ENCODE data around the gene DAGLA. TPM values are rescaled to one million over a fixed set of nuclear protein-coding genes. Genes with fewer than 3 reads are reported as not detected.
A peak's percentile ranks its signal among the peaks of the same experiment; 100 is the strongest.

The DAGLA gene
- total and polyA plus RNA-seq, 2 of the 13 experiments (the other 11 are each of a cell fraction or from before 2014, with no cell fraction given): 2.6 to 3.9 TPM

DNA sequence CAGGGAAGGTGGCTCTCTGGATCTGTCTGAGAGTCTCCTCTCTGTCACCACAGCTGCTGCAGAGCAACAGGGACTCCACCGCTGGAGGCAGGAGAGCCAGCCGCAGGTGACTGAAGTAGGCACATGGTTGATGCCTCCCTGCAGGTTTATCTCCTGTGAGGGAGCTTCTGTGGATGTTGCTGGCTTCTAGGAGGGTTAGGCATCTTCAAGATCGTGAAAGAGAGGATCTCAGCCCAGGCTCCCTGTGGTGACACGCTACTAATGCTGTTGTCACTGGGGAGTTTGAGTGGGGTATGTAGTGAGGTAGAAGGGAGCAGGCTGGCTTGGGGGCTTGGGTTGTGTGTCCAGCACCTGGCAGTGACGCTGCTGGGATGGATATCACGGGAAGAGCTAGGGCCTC, 34.1 kb downstream of the DAGLA start:
- FAIRE-seq (no peak), ATAC-seq (no peak), DNase-seq (ENCODE audit: low spot score) (no peak)
- CTCF ChIA-PET (ENCODE audit: low intra/inter-chr PET ratio, low total read pairs): no interaction called here
- H3K27ac ChIP-seq (ENCODE audit: extremely low read length, insufficient read depth, low read length): no peak overlapping the region
- intact Hi-C loops (cut with micrococcal nuclease; ENCODE audit: unreplicated experiment): no loop called here
- no peaks in the 10 kb centered on the region for H4K20me1 ChIP-seq (ENCODE audit: insufficient read depth, low read length)
- no TSS peak for BruUV-seq (replicated peaks)
- no peak overlapping the region for H3K4me3 ChIP-seq (replicated peaks in 1 of 3; ENCODE audit: insufficient read depth in 1 of 3, low read depth in 2 of 3, low read length in 3 of 3)
- H3K4me1 ChIP-seq (ENCODE audit: insufficient read depth, low read length): peaks cover 19% of the 10 kb centered on the region
- H2AFZ ChIP-seq (ENCODE audit: low read length): no peak overlapping the region
- WGBS (ENCODE audit: low lambda C conversion rate): 100% methylated on average over 4 of the region's 6 CpGs
- in situ Hi-C loops (cut with HindIII; ENCODE audit: extremely low pct_ligation_motif_present, low pct_unique_long_range_greater_than_20kb): no loop called here
- no peak overlapping the region for H3K9ac ChIP-seq (ENCODE audit: insufficient read depth, low read depth, low read length)
- H3K4me2 ChIP-seq (ENCODE audit: low read depth, low read length): no peak overlapping the region
- peaks cover 5% of the 10 kb centered on the region for H3K79me2 ChIP-seq (ENCODE audit: insufficient read depth, low read length)
- TF ChIP-seq TAF15 (IDR thresholded peaks at IDR 0.05; ENCODE audit: low read depth, low read length, poor library complexity, severe bottlenecking) (no peak), ATAD3A (CRISPR knock-in tag; IDR thresholded peaks at IDR 0.05) (no peak)
- peaks cover 0 to 8% of the 10 kb centered on the region in 2 experiments; a peak in 4 of 5 replicates for H3K36me3 ChIP-seq (replicated peaks in 1 of 2; ENCODE audit: control insufficient read depth in 1 of 2, insufficient read depth in 2 of 2, low read length in 2 of 2)
- POLR2A ChIA-PET: no interaction called here
- H3K27me3 ChIP-seq (ENCODE audit: control insufficient read depth in 1 of 2, insufficient read depth in 2 of 2, low read length in 2 of 2): no peaks in the 10 kb centered on the region
- no peaks in the 10 kb centered on the region for H3K9me3 ChIP-seq (ENCODE audit: low read length)

DNA sequence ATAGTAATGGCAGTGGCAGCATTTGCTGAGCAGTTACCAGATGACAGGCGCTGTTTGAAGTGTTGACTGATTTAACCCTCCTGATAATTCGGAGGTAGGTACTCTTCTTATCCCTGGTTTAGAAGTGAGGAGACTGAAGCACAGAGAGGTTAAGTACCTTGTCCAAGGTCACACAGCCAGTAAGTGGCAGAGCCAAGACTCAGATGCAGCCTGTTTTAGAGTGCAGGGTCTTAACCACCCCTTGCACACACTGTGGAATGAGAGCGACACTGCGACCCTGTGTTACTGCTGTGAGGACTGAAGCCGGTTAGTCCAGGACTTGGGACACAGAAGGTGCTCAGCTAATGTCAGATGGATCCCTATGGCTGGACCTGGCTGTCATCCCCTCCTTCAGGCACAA, 34.7 kb downstream of the DAGLA start:
- CTCF ChIA-PET (ENCODE audit: low intra/inter-chr PET ratio, low total read pairs): no interaction called here
- in situ Hi-C loops (cut with HindIII; ENCODE audit: extremely low pct_ligation_motif_present, low pct_unique_long_range_greater_than_20kb): no loop called here
- H3K36me3 ChIP-seq (replicated peaks in 1 of 2; ENCODE audit: control insufficient read depth in 1 of 2, insufficient read depth in 2 of 2, low read length in 2 of 2): peaks cover 0 to 8% of the 10 kb centered on the region in 2 experiments; a peak in 3 of 5 replicates
- intact Hi-C loops (cut with micrococcal nuclease; ENCODE audit: unreplicated experiment): no loop called here
- no peak overlapping the region for H3K4me2 ChIP-seq (ENCODE audit: low read depth, low read length)
- no peaks in the 10 kb centered on the region for H3K9me3 ChIP-seq (ENCODE audit: low read length)
- no peak for DNase-seq (ENCODE audit: low spot score)
- no peak overlapping the region for H2AFZ ChIP-seq (ENCODE audit: low read length)
- no peaks in the 10 kb centered on the region for H3K27me3 ChIP-seq (ENCODE audit: control insufficient read depth in 1 of 2, insufficient read depth in 2 of 2, low read length in 2 of 2)
- H3K79me2 ChIP-seq (ENCODE audit: insufficient read depth, low read length): peaks cover 5% of the 10 kb centered on the region
- no peak overlapping the region for H3K27ac ChIP-seq (ENCODE audit: extremely low read length, insufficient read depth, low read length)
- BruUV-seq (replicated peaks): no TSS peak
- TF ChIP-seq ZMYM3 (CRISPR knock-in tag; IDR thresholded peaks at IDR 0.05): 0 out of 2 replicates have a peak, but pooled peaks have one; percentile 31
- TF ChIP-seq MAZ (IDR thresholded peaks at IDR 0.05; ENCODE audit: borderline replicate concordance, low read depth, low read length): no peak
- no peak for TF ChIP-seq MAZ (CRISPR knock-in tag; IDR thresholded peaks at IDR 0.05; ENCODE audit: low read depth)
- no peak for TF ChIP-seq ZFP36 (IDR thresholded peaks at IDR 0.05; ENCODE audit: borderline replicate concordance, low read depth, low read length, partially characterized antibody)
- TF ChIP-seq, protein P1, sequence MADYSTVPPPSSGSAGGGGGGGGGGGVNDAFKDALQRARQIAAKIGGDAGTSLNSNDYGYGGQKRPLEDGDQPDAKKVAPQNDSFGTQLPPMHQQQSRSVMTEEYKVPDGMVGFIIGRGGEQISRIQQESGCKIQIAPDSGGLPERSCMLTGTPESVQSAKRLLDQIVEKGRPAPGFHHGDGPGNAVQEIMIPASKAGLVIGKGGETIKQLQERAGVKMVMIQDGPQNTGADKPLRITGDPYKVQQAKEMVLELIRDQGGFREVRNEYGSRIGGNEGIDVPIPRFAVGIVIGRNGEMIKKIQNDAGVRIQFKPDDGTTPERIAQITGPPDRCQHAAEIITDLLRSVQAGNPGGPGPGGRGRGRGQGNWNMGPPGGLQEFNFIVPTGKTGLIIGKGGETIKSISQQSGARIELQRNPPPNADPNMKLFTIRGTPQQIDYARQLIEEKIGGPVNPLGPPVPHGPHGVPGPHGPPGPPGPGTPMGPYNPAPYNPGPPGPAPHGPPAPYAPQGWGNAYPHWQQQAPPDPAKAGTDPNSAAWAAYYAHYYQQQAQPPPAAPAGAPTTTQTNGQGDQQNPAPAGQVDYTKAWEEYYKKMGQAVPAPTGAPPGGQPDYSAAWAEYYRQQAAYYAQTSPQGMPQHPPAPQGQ (CRISPR knock-in tag; IDR thresholded peaks at IDR 0.05; ENCODE audit: borderline replicate concordance): no peak
- TF ChIP-seq MTF1 (CRISPR knock-in tag; IDR thresholded peaks at IDR 0.05): no peak
- peak; percentile 91 for TF ChIP-seq ZNF768 (CRISPR knock-in tag; IDR thresholded peaks at IDR 0.05)
- no peak for TF ChIP-seq ZNF772 (CRISPR knock-in tag; IDR thresholded peaks at IDR 0.05)
- TF ChIP-seq, protein P2, sequence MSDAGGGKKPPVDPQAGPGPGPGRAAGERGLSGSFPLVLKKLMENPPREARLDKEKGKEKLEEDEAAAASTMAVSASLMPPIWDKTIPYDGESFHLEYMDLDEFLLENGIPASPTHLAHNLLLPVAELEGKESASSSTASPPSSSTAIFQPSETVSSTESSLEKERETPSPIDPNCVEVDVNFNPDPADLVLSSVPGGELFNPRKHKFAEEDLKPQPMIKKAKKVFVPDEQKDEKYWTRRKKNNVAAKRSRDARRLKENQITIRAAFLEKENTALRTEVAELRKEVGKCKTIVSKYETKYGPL (CRISPR knock-in tag; IDR thresholded peaks at IDR 0.05): no peak
- no peak for TF ChIP-seq ZBTB21 (CRISPR knock-in tag; IDR thresholded peaks at IDR 0.05)
- no peaks in the 10 kb centered on the region for H4K20me1 ChIP-seq (ENCODE audit: insufficient read depth, low read length)
- ATAC-seq: no peak
- H3K4me1 ChIP-seq (ENCODE audit: insufficient read depth, low read length): peaks cover 19% of the 10 kb centered on the region
- WGBS (ENCODE audit: low lambda C conversion rate): 96% methylated on average over 5 of the region's 5 CpGs
- FAIRE-seq: no peak
- no peak overlapping the region for H3K9ac ChIP-seq (ENCODE audit: insufficient read depth, low read depth, low read length)
- H3K4me3 ChIP-seq (replicated peaks in 1 of 3; ENCODE audit: insufficient read depth in 1 of 3, low read depth in 2 of 3, low read length in 3 of 3): no peak overlapping the region
- POLR2A ChIA-PET: no interaction called here
